GM12891 (cell line): ENCODE data around the gene COL5A3.

Experiments used
- PAX5 ChIP-seq: IDR thresholded peaks from 2 replicates; pipeline ENCODE4 v1.6.1; 2011; ENCODE audit warnings: low read length, moderate library complexity, mild to moderate bottlenecking; ENCODE audit not compliant: insufficient read depth, severe bottlenecking
- POLR2A ChIP-seq: IDR thresholded peaks from 2 replicates; pipeline ENCODE4 v1.6.1; 2011; ENCODE audit warnings: low read depth, low read length, control low read depth
- POLR2AphosphoS5 ChIP-seq: IDR thresholded peaks from 2 replicates; pipeline ENCODE4 v1.6.1; 2011; ENCODE audit warnings: low read depth, low read length, control low read depth
- POU2F2 ChIP-seq: IDR thresholded peaks from 2 replicates; pipeline ENCODE4 v1.6.1; 2011; ENCODE audit warnings: low read depth, mild to moderate bottlenecking, control low read depth, low read length, moderate library complexity
- SPI1 ChIP-seq: IDR thresholded peaks from 2 replicates; pipeline ENCODE4 v1.6.1; 2011; ENCODE audit warnings: low read depth, low read length, control low read depth
- TAF1 ChIP-seq: IDR thresholded peaks from 2 replicates; pipeline ENCODE4 v1.6.1; 2011; ENCODE audit warnings: low read depth, low read length, control low read depth

DNA sequence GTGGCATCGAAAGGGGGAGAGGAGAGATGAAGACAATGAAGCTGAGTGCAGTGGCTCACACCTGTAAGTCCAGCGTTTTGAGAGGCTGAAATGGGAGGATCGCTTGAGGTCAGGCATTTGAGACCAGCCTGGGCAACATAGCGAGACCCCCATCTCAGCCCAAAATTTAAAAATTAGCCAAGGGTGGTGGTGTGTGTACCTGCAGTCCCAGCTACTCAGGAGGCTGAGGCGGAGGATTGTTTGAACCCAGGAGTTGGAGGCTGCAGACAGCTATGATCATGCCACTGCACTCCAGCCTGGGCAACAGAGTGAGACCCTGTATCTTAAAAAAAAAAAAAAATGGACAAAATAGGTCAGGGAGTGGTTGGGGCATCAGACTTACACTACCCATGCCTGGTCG, 10.5 kb upstream of the COL5A3 start:
- TF ChIP-seq POLR2AphosphoS5 (no peak), SPI1 (no peak), POLR2A (no peak), TAF1 (no peak), PAX5 (no peak), POU2F2 (no peak)
